ENCODE results near the gene RSRC2. TPM values are rescaled to one million over a fixed set of nuclear protein-coding genes. Genes with fewer than 3 reads are reported as not detected.

The RSRC2 gene
- total RNA-seq, 1 experiment from 2014 or later: 64.9 TPM

DNA sequence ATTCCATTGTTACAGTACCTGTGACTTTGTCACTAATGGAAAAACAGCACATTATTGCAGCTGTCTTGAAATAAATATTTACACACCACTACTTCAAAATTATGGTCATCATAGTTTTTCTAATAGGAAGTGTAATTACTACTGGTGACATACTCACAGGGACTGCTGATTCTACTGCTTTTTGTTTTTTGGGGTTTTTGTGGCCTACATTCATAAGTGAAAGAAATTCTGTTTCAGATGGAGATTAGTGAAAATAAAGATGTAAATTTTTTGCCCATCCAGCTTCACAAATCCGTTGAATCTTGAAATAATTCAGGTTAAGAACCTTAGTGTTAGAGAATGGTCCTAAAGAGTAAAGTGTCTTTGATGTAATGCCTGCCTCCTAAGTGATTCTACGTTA lies 17.8 kb upstream of the RSRC2 start:
- Mint-ChIP-seq H3K36me3 (ENCODE audit: insufficient read depth in 1 of 3, low read depth in 3 of 3) (peaks cover 20 to 64% (median 51%) of the 10 kb centered on the region in 3 experiments; a peak in 6 of 7 replicates), H3K27ac (no peak overlapping the region), H3K9me3 (no peaks in the 10 kb centered on the region), H3K4me3 (no peak overlapping the region), H3K27me3 (ENCODE audit: low read depth) (no peaks in the 10 kb centered on the region), H3K4me1 (no peaks in the 10 kb centered on the region)
- no peaks in the 10 kb centered on the region for H3K27me3 ChIP-seq (ENCODE audit: insufficient read depth, low read length)
- H3K79me2 ChIP-seq (ENCODE audit: insufficient read depth, low read length): no peaks in the 10 kb centered on the region
- WGBS (ENCODE audit: extremely low coverage, insufficient read length, low lambda C conversion rate): no CpG with 5 or more reads among the region's 2 CpGs
- H2BK20ac ChIP-seq (ENCODE audit: low read depth, low read length, poor library complexity, severe bottlenecking): no peak overlapping the region
- no peak for DNase-seq
- no peak overlapping the region for H3K56ac ChIP-seq (ENCODE audit: insufficient read length, low read depth, low read length)
- H2AFZ ChIP-seq (ENCODE audit: low read length): no peak overlapping the region
- H2BK12ac ChIP-seq (ENCODE audit: insufficient read length, low read depth, low read length): no peak overlapping the region
- no peak overlapping the region for H2BK15ac ChIP-seq (ENCODE audit: low read depth, low read length)
- no peak overlapping the region for H3K4me2 ChIP-seq (ENCODE audit: insufficient read depth, insufficient read length, low read length)
- H3K18ac ChIP-seq (ENCODE audit: insufficient read length, low read depth, low read length): no peak overlapping the region
- no peaks in the 10 kb centered on the region for H3K4me1 ChIP-seq (ENCODE audit: insufficient read depth, low read length)
- no peak overlapping the region for H2BK120ac ChIP-seq (ENCODE audit: low read depth, low read length, poor library complexity, severe bottlenecking)
- no peak overlapping the region for H3K9ac ChIP-seq (ENCODE audit: extremely low read depth, insufficient read length, low read length)
- no peak overlapping the region for H3T11ph ChIP-seq (ENCODE audit: low read length)
- no peak overlapping the region for H3K23ac ChIP-seq (ENCODE audit: insufficient read length, low read depth, low read length)
- H3K4ac ChIP-seq (ENCODE audit: low read depth, low read length): no peak overlapping the region
- H4K91ac ChIP-seq (ENCODE audit: insufficient read length, low read depth, low read length): no peak overlapping the region
- no peaks in the 10 kb centered on the region for H3K23me2 ChIP-seq (ENCODE audit: insufficient read length, low read depth, low read length, poor library complexity, severe bottlenecking)
- no peak overlapping the region for H4K8ac ChIP-seq (replicated peaks; ENCODE audit: insufficient read length, low read depth, low read length)
- TF ChIP-seq, protein P1, sequence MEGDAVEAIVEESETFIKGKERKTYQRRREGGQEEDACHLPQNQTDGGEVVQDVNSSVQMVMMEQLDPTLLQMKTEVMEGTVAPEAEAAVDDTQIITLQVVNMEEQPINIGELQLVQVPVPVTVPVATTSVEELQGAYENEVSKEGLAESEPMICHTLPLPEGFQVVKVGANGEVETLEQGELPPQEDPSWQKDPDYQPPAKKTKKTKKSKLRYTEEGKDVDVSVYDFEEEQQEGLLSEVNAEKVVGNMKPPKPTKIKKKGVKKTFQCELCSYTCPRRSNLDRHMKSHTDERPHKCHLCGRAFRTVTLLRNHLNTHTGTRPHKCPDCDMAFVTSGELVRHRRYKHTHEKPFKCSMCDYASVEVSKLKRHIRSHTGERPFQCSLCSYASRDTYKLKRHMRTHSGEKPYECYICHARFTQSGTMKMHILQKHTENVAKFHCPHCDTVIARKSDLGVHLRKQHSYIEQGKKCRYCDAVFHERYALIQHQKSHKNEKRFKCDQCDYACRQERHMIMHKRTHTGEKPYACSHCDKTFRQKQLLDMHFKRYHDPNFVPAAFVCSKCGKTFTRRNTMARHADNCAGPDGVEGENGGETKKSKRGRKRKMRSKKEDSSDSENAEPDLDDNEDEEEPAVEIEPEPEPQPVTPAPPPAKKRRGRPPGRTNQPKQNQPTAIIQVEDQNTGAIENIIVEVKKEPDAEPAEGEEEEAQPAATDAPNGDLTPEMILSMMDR (conservative IDR thresholded peaks at IDR 0.05): no peak
- no peak overlapping the region for H3K27ac ChIP-seq (ENCODE audit: insufficient read length, low read depth, low read length)
- no peak overlapping the region for H3K14ac ChIP-seq (ENCODE audit: insufficient read depth, low read length)
- no peaks in the 10 kb centered on the region for H4K20me1 ChIP-seq (ENCODE audit: control insufficient read depth, insufficient read depth, insufficient read length)
- H2BK5ac ChIP-seq (ENCODE audit: insufficient read length, low read length): no peak overlapping the region
- no peak overlapping the region for H2AK5ac ChIP-seq (ENCODE audit: insufficient read length, low read length)
- H4K5ac ChIP-seq (ENCODE audit: insufficient read length, low read depth, low read length): no peak overlapping the region
- no peaks in the 10 kb centered on the region for H3K79me1 ChIP-seq (ENCODE audit: insufficient read depth, low read depth, low read length, poor library complexity, severe bottlenecking)
- no peaks in the 10 kb centered on the region for H3K9me3 ChIP-seq (ENCODE audit: control insufficient read depth, low read depth, low read length)
